Cerebellar cortex (tissue), 1 donor: Measurements from ENCODE around the gene ARSB.
"Not testable (repeated sequence)": the region's sequence is repeated elsewhere in the genome, so short reads cannot be mapped to it uniquely, and the experiment has no call there.

Experiments used
- DNase-seq: peaks from one replicate; pipeline ENCODE4 v3.0.0-alpha.2; 2015; ENCODE audit warnings: low spot score

ARSB gene

DNA sequence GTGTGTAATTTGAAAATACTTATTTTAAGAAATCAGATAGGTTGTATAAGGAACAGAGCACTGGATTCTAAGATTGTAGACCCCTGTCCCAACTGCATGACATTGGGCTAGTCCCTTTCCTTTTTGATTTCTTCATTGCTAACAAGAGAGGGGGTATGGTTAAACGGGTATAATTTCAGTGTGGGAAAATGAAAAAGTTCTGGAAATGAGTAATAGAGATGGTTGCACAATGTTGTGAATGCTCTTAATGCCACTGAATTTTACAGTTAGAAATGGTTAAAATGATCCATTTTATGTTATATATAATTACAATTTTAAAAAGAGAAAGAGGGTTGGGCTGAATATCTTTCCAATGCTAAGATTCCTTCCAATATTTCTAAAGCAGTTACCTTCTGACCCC lies 233.2 kb downstream of the ARSB start:
- DNase-seq: no peak

DNA sequence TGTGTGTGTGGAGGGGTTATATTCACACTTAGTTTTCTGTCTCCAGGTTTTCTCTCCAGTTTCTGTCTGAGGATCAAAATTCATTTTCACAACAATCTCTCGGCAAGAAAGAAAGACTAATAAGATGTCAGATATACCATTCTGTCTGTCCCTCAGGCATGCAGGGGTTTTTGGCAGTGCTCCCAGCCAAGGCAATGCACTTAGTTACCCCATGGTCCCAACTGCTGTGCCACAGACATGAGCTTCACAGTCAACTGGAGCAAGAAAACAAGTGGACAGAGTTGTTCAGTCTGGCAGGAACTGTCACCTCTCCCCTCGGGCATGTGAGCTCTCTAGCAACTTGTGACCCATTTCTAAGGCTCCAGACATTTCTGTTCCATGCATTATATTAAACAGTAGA lies 234.8 kb downstream of the ARSB start:
- DNase-seq: no peak

DNA sequence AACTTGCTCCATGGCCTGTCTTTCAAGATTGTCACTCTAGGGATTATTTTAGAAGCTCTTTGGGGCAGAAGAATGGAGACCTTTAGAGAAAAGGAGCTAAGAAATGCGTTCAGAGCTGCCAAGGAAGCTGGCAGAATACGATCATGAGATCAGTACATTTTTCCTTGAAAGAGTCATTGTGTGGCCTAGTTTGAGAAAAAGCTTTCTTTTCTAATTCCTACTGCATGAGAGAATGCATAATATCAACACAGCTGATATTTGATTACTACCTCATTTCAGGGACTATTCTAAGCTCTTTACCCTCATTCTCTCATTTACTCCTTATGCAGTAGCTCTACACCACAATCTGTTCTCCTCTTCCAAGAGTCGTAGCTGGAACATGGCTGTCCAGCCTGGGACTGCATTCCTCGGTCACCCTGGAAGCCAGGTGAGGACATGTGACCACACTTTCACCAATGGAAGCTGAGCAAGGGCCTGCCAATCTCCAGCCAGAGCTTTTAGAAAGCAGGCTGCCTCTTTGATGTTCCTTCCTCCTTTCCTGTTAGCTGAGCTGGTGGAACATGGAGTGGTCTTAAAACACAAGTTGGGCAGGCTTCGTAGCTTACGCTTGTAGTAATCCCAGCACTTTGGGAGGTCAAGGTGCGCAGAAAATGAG lies 237.3 kb downstream of the ARSB start:
- DNase-seq: no peak

DNA sequence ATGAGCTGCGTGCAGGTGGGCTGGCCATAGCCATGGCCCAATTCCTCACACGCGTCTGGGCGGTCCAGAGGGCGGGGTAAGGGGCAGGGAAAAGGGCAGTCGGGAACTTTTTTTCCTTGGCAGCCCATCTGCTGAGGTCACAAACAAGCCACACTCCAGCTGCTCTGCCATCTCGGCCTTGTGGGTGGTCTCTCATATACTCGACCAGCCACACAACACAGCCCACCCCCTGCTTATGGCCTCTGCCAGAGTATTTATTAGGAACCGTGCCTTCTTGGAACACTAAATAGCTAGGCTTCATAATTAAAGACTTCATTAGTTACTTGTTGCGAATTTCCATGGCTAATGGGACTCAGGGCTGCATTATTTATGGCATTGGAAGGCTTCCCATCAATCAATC lies 238.1 kb downstream of the ARSB start:
- no peak for DNase-seq

DNA sequence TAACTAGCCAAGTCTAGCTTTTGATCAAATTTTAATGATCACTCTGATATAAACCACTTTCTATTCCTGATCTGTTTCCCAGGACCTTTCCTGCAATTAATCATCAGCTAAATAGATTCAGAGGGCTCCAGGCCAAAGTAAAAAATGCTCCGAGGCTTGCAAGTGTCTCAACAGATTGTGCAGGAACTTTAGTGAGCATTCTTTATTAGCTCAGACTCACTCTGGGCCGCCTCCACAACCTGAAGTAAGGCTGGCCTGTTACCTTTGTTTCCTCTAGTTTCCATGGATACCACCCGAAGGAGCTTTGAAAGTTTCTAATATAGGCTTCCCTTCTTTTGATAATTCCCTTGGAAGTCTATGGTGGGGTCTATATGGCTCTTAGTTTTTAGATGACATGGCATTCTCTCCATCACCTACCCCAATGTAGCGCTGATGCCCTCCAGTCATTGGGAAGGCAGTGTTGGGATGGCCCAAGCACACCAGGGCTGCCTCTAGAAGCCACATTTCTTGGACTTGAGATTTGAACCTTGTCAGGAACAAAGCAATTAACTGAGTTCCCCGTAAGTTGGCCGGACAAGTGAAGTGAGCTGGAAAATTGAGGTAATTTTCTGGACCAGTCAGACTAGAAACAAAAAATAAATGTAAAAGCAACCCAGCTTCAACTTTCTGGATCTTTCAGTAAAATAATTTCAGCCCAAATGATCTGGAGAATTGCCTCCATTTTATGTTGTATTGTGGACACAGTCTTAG lies 238.9 kb downstream of the ARSB start:
- DNase-seq: no peak

DNA sequence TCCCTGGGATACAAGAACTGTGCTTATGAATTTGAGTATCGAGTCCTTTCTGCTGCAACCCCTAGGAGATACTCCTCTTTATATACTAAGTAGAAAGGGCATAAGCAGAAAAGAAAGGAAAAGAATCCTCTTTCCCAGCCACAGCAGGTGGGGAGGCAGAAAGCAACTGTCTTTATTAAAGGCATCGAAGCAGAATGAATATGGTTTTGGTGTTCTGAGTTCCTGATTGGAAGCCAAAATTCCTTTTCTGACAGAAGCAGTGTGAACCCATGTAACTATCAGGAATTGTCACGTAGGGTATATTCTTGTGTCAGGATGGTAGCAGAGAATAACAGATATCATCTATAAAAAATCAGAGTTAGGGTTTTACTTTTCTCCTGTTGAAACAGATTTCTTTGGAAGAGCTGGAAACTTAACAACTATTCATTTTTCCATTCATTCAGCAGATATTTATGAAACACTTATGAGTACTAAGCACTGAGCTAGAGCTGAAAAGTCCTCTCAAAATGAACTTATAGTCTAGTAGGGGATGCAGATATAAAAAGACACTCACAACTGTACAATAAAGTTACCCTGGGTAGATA lies 240.1 kb downstream of the ARSB start:
- no peak for DNase-seq

DNA sequence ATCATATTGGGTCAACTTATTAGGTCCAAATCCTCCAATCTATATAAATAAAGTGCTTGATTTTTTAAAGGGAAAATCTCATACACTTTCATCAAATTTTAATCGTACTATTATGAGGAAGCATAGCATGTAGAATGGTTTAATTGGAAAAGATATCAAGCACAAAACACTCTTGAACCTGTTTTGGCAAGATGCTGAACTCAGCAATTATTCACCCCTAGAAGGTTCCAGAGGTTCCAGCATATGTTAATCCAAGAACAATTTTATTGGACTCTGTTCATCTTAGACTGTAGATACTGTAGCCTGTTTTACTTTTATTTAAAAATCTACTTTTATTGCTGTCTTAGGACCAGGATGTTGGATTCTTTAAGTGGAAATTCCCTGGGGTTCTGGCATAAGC lies 244.1 kb downstream of the ARSB start:
- DNase-seq: no peak

DNA sequence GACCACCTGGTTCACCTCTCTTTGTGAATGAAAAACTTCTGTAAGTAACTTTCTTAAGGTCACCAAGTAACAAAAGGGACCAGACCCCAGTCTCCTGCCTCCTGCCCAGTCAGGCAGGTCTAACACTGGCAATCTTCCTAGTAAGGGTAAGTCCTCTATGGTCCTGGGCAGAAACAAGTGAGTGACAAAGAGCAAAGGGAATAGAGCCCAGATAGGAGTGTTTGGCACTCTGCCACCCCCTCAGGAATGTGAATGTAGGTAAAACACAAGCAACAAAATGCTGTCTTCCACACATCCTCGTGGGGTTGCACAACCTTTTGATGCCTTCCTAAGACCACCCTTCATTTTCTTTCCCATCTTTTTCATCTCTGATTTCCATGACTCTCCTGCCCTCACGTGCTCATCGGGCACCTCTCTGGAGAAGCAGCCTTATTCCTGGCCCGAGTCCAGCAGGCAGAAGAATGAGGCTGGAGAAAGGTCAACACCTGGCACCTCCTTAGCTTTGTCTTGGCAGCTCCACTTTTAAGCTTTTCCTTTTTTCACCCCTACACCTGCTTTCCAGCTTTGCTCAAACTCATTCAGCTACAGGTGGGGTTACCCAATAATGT lies 246.3 kb downstream of the ARSB start:
- DNase-seq: no peak

DNA sequence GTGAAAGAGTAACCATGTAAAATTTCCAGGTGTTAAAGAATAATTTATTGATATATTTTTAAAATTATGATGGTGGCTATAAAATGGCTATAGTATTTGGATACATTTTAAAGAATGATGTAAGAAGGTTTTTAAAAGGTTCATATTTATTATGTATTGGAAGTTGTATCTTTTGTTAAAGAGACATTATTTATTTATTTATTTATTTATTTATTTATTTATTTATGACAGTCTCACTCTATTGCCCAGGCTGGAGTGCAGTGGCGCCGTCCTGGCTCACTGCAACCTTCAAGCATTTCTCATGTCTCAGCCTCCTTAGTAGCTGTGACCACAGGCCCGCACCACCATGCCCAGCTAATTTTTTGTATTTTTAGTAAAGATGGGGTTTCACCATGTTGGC lies 247.0 kb downstream of the ARSB start:
- no peak for DNase-seq

DNA sequence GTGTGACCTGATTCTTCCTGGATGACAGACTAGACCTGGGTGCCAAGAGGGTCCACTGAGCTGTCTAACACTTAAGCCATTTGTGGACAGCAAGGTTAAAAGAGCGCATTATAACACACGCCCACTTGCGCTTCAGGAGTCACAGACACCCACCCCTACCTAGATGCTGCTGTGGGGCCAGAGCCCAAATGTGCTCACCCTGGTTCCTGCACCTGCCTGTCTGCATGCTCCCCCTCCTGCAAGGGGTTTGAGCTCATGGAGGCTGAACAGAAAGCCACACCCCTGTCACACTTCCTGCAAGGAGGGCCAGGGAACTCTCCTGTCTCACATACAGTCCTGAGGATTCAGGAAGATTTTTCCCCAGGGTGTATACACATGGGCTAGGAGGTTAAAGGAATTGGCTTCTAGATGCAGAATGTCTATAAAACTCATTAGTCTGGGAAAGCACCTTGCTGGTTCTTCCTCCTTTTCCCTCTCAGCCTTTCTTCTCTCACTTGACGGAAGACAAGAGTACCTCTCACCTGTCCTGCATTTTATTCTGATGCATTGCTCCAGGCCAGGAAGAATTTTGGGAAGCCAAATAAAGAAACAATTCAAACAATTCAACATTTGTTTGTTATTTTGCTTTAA lies 249.2 kb downstream of the ARSB start:
- no peak for DNase-seq

DNA sequence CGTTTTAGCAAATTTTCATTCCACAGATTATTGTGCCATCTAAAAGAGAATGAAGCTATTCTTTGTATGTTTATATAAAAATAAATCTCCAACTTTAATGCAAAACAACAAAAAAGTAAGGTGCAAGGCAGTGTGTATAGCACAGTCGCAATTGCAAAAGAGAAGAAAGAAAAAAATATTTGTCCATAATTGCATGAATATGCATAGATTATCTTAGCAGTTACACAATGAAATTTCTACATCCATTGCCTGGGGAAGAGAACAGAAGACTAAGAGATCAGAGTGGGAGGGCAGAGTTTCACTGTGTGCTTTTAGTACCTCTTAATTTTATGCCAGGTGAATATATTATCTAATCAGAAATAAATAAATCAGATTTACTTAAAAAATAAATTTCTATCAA lies 250.2 kb downstream of the ARSB start:
- DNase-seq: no peak

DNA sequence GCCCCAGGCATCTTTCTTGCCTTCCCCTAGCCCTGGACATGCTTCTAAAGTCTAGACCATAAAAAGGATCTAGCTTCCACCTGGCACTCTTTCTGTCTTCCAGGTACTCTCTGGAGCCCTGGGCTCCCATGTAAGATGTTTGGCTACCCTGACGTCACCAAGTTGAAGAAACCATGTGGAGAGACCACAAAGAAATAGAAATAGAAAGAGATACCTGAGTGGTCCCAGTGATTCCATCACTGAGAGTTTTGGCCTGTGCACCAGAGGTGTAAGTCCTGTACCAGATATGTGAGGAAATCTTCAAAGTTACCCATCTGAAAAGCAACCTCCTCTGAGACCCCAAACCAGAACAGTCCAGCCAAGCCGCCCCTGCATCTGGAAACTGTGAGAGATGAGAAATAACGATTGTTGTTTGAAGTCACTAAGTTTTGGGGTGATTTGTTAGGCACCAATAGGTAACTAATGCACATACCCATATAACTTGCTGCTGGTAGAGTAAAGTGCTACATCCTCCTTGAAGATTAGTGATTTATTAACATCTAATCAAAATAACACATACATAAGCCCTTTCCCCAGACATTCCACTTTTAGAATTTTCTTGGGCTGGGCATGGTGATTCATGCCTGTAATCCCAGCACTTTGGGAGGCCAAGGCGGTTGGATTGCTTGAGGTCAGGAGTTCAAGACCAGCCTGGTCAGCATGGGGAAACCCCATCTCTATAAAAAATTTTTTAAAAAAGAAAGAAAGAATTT lies 250.8 kb downstream of the ARSB start:
- no peak for DNase-seq

DNA sequence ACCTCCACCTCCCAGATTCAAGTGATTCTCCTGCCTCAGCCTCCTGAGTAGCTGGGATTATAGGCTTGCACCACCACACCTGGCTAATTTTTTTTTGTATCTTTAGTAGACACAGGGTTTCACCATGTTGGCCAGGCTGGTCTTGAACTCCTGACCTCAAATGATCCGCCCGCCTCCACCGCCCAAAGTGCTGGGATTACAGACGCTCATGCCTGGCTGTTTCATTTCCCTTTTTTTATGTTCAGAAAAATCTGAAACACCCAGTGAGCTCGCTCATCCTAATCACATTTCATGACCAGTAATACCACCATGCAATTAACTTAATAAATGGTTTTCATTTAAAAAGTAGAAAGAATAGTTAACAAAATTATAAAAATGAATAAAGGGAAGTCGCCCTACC lies 252.4 kb downstream of the ARSB start:
- not testable (repeated sequence) for DNase-seq

DNA sequence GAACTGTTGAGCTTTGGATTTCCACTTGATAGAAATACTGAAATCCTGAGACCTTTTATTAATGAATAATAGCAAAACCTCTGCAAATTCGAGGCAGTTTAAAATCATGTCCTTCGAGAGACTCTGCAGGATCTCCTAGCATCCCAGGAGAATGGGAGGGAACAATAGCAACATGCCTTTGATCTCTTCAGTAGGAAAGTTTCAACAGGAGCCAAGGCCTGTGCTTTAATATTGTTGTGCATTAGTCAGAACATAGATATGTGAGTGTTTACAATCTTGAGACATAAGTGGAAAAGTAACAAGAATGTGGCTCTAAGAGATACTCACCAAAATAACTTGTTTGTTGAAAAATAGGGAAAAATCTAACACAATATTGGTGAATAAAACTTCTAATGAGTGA lies 253.2 kb downstream of the ARSB start:
- no peak for DNase-seq

DNA sequence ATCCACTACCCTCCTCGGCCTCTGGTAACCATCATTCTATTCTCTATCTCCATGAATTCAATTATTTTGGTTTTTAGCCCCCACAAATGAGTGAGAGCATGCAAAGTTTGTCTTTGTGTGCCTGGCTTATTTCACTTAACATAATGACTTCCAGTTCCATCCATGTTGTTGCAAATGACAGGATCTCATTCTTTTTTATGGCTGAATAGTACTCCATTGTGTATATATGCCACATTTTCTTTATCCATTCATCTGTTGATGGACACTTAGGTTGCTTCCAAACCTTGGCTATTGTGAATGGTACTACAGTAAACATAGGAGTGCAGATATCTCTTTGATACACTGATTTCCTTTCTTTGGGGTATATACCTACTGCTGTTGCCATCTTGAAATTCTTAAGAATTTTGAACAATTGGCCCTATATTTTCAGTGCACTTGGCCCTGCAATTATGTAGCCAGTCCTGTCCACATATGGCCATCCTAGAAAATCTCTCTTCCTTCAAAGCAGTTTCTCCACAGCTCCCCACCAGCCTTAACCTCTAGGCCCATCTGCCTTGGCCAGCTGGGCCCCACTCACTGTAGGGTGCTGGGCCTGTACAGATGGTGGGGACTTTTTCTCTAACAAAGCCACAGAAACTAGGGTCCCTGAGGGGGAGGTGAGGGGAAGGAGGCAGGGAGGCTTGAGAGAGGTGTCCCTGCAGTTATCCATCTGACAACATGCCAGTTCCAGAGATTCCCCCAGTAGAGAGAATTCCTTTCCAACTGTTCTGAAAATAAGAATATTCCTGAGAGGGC lies 254.6 kb downstream of the ARSB start:
- DNase-seq: no peak

DNA sequence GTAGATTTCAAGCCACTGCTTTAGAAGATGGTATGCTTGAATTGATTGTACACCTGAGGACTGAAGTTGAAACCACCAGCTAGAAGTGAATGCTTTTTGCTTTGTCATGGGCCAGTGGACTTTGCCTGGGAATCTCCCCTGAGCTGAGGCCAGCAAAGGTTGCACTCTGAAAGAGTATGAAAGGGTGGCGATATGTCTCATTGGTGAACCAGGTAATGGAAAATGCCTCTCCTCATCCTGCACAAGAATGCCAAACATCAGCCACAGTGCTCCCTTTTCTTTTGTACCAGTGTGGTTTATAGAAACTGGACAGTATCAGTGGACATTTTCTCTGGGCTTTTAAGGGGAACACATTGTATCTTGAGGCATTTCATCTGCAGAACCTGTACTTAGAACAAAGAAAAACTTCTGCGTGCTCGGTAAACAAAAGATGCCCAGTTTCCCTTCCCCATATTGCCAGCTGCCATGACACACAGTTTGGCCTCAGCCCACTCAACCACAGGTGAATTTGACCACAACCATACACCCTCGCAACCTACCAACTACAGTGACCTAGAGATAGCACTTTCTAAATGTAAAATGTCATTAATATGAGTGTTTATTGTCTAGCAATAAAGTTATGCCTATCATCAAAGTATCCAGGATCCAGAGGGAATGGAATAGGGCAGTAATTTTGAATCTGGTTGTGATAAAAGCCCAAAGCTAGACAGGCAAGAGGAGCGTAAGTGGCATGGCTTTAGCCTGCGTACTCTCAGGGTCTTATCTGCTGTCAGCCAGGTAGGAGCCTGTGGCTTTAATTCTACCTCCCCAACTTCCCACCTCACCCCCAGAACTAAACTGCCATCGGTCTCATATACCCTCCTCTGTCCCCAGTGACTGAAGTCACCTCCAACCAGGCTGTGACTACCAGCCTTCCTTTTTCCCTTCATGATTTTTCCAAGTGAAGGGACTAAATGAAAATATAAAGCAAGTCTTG lies 257.0 kb downstream of the ARSB start:
- no peak for DNase-seq
